Endothelial cell of coronary artery (primary cell): ENCODE data around the gene SOAT2. TPM values are rescaled to one million over a fixed set of nuclear protein-coding genes. Genes with fewer than 3 reads are reported as not detected.

Experiments
- total RNA-seq: library from RNA; depleted of rRNA; stranded (reverse); fragments of >200 nt; gene quantifications from 2 replicates; pipeline ENCODE4 v1.2.3, GENCODE V29; 2014

SOAT2 gene, protein sequence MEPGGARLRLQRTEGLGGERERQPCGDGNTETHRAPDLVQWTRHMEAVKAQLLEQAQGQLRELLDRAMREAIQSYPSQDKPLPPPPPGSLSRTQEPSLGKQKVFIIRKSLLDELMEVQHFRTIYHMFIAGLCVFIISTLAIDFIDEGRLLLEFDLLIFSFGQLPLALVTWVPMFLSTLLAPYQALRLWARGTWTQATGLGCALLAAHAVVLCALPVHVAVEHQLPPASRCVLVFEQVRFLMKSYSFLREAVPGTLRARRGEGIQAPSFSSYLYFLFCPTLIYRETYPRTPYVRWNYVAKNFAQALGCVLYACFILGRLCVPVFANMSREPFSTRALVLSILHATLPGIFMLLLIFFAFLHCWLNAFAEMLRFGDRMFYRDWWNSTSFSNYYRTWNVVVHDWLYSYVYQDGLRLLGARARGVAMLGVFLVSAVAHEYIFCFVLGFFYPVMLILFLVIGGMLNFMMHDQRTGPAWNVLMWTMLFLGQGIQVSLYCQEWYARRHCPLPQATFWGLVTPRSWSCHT
- total RNA-seq, result not detected in 2 replicates

DNA sequence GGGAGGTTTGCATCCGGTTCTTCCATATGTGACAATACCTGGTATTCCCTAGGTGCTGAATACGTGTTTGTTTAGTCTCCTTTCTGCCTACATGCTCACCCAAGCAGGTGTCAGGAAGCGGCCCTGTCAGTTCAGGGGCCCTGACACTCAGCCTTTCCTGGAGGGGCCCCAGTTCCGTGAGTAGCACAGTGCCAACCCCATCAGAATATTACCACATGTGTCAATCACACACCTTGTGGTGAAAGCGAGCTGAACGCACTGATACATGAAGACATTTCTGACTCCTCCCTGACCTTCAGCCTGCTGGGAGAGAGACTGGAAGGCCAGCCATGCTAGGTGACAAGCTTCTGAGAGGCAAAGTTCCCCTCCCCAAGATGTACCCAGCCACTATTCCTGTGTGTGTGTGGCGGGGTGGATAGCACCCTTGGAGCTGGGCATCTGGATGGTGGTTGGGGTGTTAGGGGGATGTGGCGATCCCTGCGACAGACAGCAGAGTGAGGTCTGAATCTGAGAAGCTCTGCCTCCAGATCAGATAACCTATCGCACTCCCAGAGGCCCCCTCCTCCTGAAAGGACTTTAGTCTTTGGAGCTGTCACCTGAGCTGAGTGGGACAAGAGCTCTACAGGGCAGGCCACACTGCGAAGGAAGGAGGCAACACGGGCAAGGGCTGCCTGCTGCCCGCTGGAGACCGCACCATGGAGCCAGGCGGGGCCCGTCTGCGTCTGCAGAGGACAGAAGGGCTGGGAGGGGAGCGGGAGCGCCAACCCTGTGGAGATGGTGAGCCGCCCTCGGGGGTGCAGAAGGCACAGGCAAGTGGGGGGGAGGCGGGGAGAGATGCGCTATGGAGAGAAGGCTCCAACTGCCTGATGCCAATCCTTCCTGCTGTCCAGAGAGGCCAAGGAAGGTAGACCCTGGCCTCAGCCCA lies at the start of gene SOAT2:
Gene SOAT2, plus strand, starts transcription at position 604 of the 925 bp plus-strand sequence. Its CDS starts 92 bp downstream, at position 696.

DNA sequence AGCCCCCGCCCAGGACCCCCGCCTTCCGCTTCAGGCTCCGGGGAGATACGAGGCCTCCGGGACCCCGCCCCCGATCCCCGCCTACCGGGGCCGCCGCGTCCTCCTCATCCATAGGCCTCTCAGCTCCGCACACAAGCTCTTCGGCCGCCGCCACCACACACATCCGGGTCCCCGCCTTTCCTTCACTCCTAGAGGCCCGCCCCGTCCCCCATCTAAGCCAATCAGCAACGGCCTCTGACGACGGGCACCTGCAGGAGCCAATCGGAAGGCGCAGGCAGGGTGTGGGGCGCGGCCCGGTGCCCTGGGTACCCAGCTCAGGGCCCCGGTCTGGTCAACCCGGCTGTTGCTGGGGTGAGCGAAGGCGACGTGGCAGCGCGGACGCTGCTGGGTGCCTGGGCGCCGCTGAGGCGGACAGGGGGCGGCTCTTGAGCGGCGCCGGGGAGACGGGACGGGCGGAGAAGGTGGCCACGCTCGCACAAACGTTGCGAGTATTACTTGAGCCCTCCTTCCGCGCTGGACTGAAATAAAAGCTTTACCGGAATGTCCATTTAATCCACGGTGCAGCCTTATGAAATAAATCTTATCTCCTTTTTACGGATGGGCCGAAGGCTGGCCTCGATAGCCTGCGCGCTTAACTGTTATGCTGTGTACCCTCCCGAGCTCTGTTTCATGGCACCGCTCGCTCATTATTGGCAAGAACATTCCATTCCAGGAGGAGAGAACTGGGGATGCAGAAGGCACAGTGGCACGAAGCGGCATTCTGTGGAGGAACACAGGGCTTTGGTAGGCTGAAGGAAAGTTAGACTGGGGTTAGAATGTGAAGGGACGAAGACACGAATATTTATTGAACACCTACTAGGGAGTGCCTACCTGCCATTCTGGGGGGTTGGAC lies 23.8 kb upstream of the SOAT2 start, which contains the start of gene SPRYD3:
Gene SPRYD3, minus strand, starts transcription at position 165 of the 892 bp plus-strand sequence. Its CDS starts 57 bp downstream, at position 108.

DNA sequence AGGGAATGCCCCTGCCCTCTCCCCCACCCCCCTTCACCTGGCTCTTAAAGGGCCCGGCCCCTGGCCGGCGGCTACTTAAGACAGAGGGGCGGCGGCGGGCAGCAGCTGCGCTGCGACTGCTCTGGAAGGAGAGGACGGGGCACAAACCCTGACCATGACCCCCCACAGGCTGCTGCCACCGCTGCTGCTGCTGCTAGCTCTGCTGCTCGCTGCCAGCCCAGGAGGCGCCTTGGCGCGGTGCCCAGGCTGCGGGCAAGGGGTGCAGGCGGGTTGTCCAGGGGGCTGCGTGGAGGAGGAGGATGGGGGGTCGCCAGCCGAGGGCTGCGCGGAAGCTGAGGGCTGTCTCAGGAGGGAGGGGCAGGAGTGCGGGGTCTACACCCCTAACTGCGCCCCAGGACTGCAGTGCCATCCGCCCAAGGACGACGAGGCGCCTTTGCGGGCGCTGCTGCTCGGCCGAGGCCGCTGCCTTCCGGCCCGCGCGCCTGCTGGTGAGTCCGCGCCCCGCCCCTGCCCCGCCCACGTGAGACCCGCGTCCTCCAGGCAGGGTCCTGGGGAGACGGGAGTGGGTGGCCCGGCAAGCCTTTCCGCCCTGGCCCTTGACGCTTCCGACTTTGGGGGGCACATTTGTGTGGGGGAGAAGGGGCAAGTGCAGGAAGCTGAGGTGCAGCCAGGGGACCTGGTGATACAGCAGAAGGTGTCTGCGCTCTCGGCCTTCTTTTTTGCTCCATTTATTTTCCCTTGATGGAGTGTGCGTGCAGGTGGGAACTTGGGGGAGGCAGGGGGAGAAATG lies 5.5 kb upstream of the SOAT2 start, which contains the start of gene IGFBP6:
Gene IGFBP6, plus strand, starts transcription at position 104 of the 790 bp plus-strand sequence. Its CDS starts 51 bp downstream, at position 155.

Other genes starting within 250 kb of the SOAT2 start
- 9.2 and 20.7 TPM in 2 replicates for gene KRT8, start 198.4 kb upstream of the SOAT2 start, total RNA-seq
- gene KRT18, start 154.4 kb upstream of the SOAT2 start, total RNA-seq, result 278 and 369 TPM in 2 replicates
- 1,037 and 1,365 TPM in 2 replicates for gene EIF4B, start 97.0 kb upstream of the SOAT2 start, total RNA-seq
- gene TNS2, start 53.4 kb upstream of the SOAT2 start, total RNA-seq, result 19.8 and 33.7 TPM in 2 replicates
- 16.6 and 23.3 TPM in 2 replicates for gene SPRYD3, start 24.1 kb upstream of the SOAT2 start, total RNA-seq
- 16.0 and 109 TPM in 2 replicates for gene IGFBP6, start 5.8 kb upstream of the SOAT2 start, total RNA-seq
- gene ZNF740, start 77.2 kb downstream of the SOAT2 start, total RNA-seq, result 13.7 and 14.9 TPM in 2 replicates
- 3.4 and 5.2 TPM in 2 replicates for gene CSAD, start 77.4 kb downstream of the SOAT2 start, total RNA-seq
- 0.18 and 0.38 TPM in 2 replicates for gene ITGB7, start 103.8 kb downstream of the SOAT2 start, total RNA-seq
- gene RARG, start 128.7 kb downstream of the SOAT2 start, total RNA-seq, result 4.0 and 8.5 TPM in 2 replicates
- gene ESPL1, start 164.8 kb downstream of the SOAT2 start, total RNA-seq, result 3.6 and 5.9 TPM in 2 replicates
- gene PFDN5, start 192.1 kb downstream of the SOAT2 start, total RNA-seq, result 563 and 625 TPM in 2 replicates
- 40.4 and 45.9 TPM in 2 replicates for gene MYG1, start 196.2 kb downstream of the SOAT2 start, total RNA-seq
- gene AAAS, start 218.1 kb downstream of the SOAT2 start, total RNA-seq, result 37.4 and 39.6 TPM in 2 replicates
- not detected in 2 replicates for gene SP7, start 232.9 kb downstream of the SOAT2 start, total RNA-seq